Activated CD4-positive, alpha-beta T cell treated with anti-CD3 and anti-CD28 coated beads for 48 hours (primary cell): ENCODE results near the gene SEC14L1.
"Not testable (repeated sequence)": the region's sequence is repeated elsewhere in the genome, so short reads cannot be mapped to it uniquely, and the experiment has no call there.

Experiments
- DNase-seq: peaks from one replicate; pipeline ENCODE4 v3.0.0-alpha.2; 2020

SEC14L1 gene

DNA sequence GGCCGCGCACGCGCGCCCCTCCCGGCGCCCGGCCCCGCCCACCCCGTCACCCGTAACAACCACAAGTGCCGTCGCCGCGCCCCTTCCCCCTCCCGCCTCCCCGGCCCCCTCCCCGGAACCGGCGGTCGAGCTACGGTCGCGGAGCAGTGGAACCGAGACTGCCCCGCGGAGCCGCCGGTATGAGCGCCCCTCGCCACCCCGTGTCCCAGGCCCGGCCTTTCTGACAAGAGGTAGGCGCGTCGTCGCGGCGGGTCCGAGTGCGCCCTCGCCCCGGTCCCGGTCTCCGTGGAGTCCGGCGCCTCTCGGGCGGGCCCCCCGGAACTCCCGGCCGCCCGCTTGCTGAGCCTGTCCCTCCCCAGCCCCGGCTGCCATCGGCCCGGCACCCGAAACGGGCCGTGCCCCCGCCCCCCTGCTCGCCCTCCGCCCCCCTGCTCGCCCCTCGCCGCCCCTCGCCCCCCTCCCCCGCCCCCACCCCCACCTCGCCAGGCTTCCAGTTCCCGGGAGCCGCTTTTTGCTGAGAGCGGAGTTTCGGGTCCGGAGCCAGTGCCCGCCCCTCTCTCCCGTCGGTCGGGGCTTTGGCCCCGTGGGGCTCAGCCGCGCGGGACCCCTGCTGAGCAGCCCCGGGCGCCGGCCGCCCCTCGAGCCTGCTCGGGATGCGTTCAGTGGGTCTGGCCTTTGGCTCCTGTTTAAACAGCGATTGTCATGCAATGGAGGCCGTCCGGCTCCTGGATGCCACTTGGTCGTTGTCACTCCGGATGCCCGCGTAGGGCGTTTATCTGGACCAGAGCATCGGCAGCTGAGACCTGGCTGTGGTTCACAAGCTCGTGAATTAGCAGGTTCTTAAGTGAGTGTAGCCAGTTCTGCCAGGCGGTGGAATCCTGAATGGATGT lies at the start of gene SEC14L1:
TSS of gene SEC14L1 (plus strand) at position 92 of the 890 bp plus-strand sequence. CDS start 2,628 bp downstream, outside the sequence.
- peak; percentile 50 for DNase-seq

DNA sequence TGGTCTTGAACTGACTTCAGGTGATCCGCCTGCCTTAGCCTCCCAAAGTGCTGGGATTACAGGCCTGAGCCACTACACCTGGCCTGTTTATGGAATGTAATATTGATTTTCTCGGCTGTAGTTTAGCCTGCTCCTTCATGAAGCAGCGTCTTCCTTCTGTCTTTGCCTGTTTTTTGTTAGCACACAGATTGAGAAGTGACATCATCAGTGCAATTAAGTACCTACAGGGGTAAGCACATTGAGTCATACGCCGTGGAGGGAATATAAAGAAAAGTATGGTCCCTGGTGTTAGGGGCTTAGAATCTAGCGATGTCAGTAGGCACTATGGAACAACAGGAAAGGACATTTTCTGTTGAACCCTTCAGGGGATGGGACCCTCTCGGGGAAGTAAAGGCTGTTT lies 48.7 kb upstream of the SEC14L1 start:
- no peak for DNase-seq

DNA sequence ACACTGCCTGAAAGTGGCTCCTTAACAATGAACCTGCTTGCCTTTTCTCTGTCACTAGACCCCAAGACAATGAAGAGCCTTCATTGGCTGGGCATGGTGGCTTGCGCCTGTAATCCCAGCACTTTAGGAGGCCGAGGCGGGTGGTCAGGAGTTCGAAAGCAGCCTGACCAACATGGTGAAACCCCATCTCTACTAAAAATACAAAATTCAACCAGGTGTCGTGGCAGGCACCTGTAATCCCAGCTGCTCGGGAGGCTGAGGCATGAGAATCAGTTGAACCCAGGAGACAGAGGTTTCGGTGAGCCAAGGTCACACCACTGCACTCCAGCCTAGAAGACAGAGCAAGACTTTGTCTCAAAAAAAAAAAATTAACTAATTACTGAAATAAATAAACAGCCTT lies 45.3 kb upstream of the SEC14L1 start:
- DNase-seq: no peak

GRCh38 chr17:77096570-77097214 lies 44.1 kb upstream of the SEC14L1 start:
- DNase-seq: no peak

- no peak for DNase-seq
Measured at GRCh38 chr17:77097631-77098180, 43.1 kb upstream of the SEC14L1 start.

- no peak for DNase-seq
Measured at GRCh38 chr17:77098884-77099545, 41.8 kb upstream of the SEC14L1 start.

DNA sequence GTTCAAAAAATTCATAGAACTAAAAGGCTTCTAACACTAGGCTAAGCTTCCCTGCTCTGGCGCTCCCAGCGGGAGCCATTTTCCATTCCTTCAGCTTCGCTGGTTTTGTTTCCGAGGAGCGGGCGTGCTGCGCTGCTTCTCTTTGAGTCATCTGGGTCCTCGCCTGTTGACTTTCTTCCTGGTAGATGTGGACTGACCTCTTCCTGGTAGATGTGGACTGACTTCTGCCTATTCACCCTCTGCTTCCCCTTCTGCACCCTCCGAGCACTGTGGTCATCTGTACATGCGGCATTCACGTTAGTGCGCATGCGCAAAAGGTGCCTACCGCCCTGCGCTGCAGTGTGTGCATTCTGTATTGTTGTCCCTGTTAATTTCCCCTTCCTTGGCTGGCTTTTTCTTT lies 40.8 kb upstream of the SEC14L1 start:
- DNase-seq: no peak

- no peak for DNase-seq
Measured at GRCh38 chr17:77101521-77102410, 39.0 kb upstream of the SEC14L1 start.

DNA sequence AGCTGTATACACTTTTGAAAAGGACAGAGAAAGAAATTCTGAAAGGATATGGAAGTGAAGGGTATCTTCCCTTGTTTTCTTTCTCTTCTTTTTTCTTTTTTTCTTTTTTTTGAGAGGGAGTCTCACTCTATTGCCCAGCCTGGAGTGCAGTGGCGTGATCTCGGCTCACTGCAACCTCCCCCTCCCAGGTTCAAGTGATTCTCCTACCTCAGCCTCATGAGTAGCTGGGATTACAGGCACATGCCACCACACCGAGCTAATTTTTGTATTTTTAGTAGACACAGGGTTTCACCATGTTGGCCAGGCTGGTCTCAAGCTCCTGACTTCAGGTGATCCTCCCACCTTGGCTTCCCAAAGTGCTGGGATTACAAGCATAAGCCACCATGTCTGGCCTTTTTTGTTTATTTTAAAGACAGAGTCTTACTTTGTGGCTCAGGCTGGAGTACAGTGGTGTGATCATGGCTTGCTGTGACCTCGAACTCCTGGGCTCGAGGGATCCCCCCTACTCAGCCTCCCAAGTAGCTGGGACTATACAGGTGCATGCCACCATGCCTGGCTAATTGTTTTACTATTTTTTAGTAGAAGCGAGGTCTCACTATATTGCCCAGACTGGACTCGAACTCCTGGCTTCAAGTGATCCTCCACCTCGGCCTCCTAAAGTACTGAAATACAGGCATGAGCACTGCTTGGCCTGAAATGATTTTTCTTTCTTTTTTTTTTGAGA lies 38.2 kb upstream of the SEC14L1 start:
- DNase-seq: not testable (repeated sequence)

GRCh38 chr17:77105706-77106105 lies 35.1 kb upstream of the SEC14L1 start:
- DNase-seq: no peak

DNA sequence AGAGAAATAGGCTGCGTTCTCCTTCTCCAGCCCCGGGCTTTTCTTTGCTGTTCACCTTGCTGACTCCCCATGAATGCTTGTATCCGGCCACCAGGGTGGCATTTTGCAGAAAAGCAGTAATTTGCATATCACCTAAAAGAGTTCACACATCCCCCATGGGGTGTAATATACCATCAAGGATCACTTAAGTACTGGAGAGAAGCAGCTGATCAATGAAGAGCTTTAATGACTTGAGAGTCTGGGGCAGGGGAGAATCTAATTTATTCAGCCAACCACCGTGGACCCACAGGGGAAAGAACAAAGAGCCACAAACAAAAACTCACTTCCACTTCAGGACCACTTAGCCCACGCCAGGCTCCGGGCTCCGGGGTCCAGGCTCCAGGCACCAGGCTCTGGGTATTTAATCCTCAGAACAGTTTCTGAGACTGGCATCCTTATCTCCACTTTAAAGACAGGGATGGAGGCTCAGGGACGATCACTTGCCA lies 33.9 kb upstream of the SEC14L1 start:
- no peak for DNase-seq

- DNase-seq: peak; percentile 53
Measured at GRCh38 chr17:77107506-77108433, 33.0 kb upstream of the SEC14L1 start.

- no peak for DNase-seq
Measured at GRCh38 chr17:77109159-77109759, 31.5 kb upstream of the SEC14L1 start.

DNA sequence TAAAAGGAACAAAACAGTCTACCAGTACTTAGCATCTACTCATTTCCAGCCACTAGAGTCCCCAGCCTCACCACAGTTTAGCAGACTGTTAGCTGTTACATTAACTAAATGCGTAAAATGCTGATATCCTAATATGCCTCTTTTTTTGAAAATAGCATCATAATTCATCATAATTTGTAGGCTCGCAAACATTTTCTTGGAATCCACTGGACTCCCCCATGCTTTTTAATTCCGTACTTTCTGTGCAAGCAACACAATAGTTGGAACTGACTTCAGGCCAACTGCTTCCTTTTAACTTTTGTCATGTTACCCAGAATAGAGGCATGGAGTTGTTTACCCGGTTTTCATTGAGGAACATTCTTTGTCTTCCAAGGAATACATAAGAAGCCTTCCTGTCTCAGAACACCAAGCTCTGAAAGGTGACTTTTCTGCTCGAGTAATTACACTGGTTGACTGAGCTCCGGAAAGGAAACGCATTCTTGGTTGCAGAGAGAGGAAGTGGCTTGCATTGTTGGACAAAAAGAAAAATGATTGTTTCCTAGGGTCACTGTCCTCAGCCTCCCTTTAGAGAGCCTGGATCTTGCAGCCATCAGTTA lies 30.9 kb upstream of the SEC14L1 start:
- DNase-seq: no peak

GRCh38 chr17:77111165-77111933 lies 29.4 kb upstream of the SEC14L1 start:
- DNase-seq: not testable (repeated sequence)

- no peak for DNase-seq
Measured at GRCh38 chr17:77111934-77112296, 28.9 kb upstream of the SEC14L1 start.

DNA sequence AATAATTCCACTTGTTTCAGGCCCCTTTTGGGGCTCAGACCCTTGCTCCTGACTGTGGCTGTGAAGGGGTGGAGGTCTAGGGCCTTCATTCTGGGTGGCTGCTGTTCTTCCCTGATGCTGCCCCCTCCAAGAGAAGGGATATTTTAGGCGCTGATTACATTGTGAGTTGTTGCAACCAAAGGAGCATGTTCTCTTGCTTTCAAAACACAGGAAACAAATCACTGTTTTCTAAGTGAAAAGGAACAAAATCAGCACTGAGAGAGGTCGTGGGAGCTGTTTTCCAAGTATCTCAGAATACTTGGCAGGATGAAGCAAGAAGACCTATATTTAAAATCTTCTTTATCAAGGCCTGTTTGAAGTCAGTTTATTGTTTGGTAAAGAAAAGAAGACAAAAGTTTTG lies 25.3 kb upstream of the SEC14L1 start:
- DNase-seq: no peak

- no peak for DNase-seq
Measured at GRCh38 chr17:77115947-77116346, 24.8 kb upstream of the SEC14L1 start.
